Left renal pelvis (tissue), 4 donors: ENCODE measurements around the gene TNIK. TPM values are rescaled to one million over a fixed set of nuclear protein-coding genes. Genes with fewer than 3 reads are reported as not detected.

Experiments
- DNase-seq, 4 donors: peaks; one replicate each; pipeline ENCODE4 v3.0.0-alpha.2; 2013; ENCODE audit warnings: low read depth in 4 of 4, low spot score in 3 of 4
- polyA plus RNA-seq, 4 donors: library from polyadenylated mRNA; unstranded; fragments of 120-200 nt; gene quantifications; one replicate each; pipeline ENCODE4 v1.2.1, GENCODE V29; 2013; ENCODE audit not compliant: insufficient read length in 4 of 4

TNIK gene
- polyA plus RNA-seq, 4 donors: 2.3 to 19.2 (median 18.2) TPM

GRCh38 chr3:171218069-171218468 is 242.1 kb downstream of the TNIK start:
- no peak for DNase-seq

DNA sequence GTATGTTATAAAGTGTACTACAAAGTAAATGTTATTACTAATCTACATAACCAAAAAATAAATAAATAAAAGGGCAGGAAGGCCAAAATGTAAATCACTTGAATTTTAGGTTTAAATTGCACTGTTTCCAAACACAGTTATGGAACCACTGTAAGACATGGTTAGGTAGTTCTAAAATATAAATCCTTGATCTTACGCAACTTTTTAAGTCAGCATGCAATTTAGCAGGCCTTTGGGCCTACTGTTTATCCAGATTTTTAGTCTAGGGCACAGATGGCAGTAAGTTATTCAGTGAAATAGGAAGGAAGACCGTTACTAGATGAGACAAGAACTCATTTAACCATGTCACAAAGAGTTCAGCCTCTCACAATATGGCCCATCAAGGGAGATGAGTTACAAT is 246.3 kb downstream of the TNIK start:
- DNase-seq: no peak

DNA sequence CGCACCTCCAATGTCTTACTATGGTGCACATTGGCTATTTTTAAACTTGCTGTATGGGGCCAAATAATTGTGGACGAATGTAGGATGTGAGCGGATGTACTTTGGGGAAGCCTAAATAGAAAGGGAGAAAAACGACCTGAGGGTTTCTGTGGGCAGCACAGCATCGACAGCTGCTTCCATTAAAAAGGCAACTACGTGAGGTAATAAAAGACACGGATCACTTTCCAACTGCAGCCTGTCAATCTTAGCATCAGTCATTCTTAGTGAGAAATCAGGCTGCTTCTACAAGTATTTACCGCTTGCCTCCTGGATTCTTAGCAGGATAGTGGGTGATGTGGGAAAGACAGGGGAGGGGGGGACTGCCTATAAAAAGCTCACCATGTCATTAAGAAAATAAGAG is 247.0 kb downstream of the TNIK start:
- DNase-seq: no peak

- DNase-seq: no peak
Measured at GRCh38 chr3:171212648-171213047, 247.6 kb downstream of the TNIK start.

GRCh38 chr3:171206283-171206682 is 253.9 kb downstream of the TNIK start:
- no peak for DNase-seq

- no peak for DNase-seq
Measured at GRCh38 chr3:171204942-171205341, 255.3 kb downstream of the TNIK start.

DNA sequence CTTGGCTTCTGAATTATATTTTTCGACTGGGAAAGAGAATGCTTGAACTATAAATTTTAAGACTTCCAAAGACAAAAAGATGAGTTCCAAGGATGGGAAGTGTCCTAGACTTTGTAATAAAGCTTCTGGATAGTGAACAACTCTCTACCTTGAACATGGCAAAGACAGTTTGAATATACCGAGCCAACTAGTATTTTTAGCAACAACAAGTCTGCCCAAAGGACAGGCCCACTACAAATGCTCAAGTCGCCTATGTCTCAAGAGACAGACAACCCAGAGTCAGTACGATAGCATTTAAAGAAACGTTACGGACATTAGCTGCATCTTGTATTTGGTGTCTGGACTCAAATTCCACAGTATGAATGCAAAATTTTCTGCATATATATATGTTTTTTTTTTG is 258.4 kb downstream of the TNIK start:
- DNase-seq: no peak

- no peak for DNase-seq
Measured at GRCh38 chr3:171200750-171201088, 259.5 kb downstream of the TNIK start.

DNA sequence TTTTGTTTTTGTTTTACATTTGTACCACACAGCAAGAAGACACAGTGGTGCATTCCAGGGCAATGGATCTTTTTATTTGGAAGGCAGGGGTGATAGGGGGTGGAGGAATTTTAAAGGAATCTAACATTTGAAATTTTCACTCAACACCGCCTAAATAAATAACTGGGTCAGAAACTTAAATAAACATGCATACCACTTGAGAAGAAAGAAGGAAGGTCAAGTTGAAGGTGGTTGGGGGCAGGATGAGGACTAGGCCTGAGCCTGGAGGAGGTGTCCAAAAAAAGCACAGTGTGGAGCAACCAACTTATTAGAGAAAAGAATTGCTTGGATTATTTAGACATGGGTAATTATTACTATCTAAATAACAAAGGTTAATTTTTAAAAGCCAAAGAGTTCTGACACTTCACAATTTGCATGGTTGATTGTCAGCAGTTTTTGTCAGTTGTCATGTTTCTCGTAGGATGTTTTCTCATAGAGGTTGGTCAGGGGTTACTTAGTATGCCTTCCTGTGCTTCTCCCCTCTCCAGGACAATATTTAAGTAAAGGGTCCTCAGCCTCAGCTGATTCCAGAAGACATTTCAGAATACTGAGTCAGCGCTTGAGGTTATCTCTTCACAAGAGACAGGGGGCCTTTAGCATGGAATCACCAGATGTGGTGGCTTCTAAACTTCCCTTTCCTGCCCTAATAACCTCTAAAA is 260.0 kb downstream of the TNIK start:
- DNase-seq: no peak

DNA sequence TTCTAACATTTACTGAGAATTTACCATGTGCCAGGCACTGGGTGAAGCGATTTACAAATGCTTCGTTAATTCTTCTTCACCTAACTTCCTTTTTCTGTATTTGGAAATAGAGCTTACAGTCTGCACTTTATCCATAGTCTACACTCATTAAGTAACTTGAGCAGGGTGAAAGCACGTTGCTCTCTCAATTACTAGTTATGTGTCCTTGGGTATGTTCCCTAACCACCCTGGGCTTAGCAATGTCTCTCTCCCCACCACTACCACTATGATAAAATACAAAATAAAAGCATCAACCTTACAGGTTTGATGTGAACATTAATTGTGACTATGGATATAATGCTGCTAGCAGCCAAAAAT is 260.8 kb downstream of the TNIK start:
- no peak for DNase-seq

DNA sequence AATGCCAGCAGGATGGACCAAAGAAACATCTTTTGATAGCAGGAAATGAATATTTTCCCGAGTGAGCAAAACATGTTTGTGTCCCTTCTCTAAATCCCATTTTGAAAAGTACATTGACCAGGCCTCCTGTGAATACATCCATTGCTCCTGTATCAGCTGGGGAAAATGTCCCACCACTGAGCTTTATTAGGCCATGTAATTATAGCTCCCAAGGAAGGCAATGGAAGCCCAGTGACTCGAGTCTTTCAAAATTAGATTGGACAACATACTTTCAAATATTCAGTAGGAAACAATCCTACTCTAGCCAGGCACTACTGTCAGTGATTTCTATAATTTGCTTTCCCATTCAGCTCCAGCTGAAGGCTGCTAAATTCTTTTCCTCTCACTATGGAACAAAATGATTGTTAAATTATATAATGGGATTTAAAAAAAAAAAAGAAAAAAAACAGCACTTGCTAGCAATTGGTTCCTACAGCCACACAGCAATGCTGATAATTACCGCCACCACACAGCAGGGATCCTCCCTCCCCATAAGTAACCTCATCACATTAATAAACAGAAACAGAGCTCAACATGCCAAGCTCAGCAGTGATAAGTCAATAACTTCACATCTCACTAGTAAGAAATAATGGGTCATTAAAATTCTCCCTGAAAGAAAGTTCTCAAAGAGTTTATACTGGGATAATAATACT is 261.3 kb downstream of the TNIK start:
- no peak for DNase-seq

DNA sequence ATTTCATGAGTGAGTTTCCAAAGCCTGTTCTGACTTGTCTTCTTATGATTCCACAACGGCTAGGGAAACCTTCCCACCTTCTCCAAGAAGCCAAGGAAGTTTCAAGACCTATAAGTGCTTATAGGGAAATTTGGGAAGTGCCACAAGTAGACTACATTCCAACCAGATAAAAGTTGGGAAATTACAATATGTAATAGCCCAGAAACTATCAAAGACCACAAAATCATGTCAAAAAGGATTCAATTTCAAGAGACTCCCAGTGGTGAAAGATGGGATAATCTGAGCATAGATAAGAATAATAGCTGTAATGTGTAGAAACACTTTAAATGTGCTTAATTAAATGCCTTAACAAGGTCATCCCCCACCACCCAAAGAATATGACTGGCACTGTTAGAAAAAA is 264.5 kb downstream of the TNIK start:
- no peak for DNase-seq

GRCh38 chr3:171194965-171195364 is 265.2 kb downstream of the TNIK start:
- no peak for DNase-seq

DNA sequence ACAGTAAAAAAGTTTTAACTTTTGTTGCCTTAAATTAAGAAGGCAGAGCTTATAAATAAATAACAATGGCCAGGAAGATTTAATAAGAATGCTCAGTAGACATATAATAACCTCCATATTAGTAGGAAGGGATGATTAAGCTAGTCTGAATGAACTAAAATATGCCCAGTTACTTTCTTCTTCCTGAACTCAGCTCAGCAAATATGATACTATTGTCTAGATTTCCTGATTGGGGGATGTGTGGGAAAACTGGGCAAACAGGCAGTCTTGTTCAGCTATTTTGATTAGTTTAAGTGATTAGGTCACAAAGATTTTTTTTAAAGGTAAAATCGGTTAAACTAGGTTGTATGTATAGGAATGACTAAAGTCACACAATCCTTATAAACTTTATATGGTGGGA is 266.5 kb downstream of the TNIK start:
- no peak for DNase-seq

- no peak for DNase-seq
Measured at GRCh38 chr3:171192176-171192854, 267.9 kb downstream of the TNIK start.

DNA sequence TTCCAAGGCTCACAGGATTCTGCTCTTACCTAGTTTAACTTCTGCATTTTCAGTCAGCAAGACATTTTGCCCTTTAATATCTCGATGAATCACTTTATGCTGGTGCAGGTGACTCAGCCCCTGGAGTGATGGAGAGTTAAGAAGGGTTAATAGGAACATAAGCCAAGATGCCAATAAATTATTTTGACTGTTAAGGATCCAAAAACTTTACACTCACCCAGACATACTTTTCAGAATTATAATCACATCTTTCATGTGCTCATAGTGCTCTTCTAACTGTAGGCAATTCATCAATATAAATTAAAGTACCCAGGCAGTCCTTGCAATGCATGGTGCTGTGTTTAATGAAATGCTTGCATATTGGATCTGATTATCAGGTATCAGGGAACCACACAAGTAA is 269.5 kb downstream of the TNIK start:
- DNase-seq: no peak

- no peak for DNase-seq
Measured at GRCh38 chr3:171189394-171190080, 270.7 kb downstream of the TNIK start.

DNA sequence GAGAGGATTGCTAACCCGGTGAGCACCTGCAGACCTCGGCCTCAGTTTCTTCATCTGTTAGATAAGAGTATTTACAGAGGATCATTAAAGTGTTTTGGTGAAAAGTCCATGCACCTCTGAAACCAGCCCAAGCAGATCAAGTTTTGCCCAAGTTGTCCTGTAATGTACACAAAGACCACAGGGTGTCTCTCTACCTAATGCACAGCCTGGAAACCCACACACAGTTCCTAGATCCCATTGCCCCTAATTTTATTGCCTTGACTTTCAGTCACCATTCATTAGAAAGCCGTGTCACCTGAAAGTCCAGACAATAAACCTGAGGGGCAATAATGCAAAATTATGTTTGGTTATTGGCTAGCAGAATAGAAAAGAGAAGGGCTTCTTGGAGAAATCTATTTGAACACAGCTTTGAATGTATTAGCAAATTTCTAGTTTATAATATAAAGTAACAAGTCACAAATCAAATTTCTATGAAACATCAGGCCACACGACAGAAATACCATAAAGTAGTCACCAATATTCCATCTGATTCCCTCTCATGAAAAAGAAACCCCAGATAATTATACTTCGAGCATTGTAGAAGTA is 272.4 kb downstream of the TNIK start:
- no peak for DNase-seq

- DNase-seq: no peak
Measured at GRCh38 chr3:171186817-171187500, 273.2 kb downstream of the TNIK start.

GRCh38 chr3:171186383-171186782 is 273.8 kb downstream of the TNIK start:
- DNase-seq: no peak

GRCh38 chr3:171185959-171186358 is 274.2 kb downstream of the TNIK start:
- no peak for DNase-seq
